Spleen (tissue), 11 donors: ENCODE data around the gene POMP. TPM values are rescaled to one million over a fixed set of nuclear protein-coding genes. Genes with fewer than 3 reads are reported as not detected.
A peak's percentile ranks its signal among the peaks of the same experiment; 100 is the strongest.

Experiments
- DNase-seq: peaks from one replicate; pipeline ENCODE4 v3.0.0-alpha.2; 2020
- H3K27ac ChIP-seq, 8 donors: fragments of 200-600 bp; sonication (generic) in 7 of 8; 1 replicate in 4 of 8; 2 replicates in 4 of 8; pipeline versions ENCODE4 v1.5.0 to v1.8.0; 2016 to 2021; ENCODE audit warnings: inconsistent platforms in 4 of 8, mild to moderate bottlenecking in 4 of 8, moderate library complexity in 1 of 8
- H3K27me3 ChIP-seq, 7 donors: fragments of 200-600 bp; sonication (generic) in 6 of 7; replicated peaks in 1 of 7; 1 replicate in 4 of 7; 2 replicates in 3 of 7; pipeline versions ENCODE4 v1.5.0 to v1.8.0; 2016 to 2021; ENCODE audit warnings: inconsistent platforms in 3 of 7, mild to moderate bottlenecking in 1 of 7
- H3K36me3 ChIP-seq, 6 donors: fragments of 200-600 bp; sonication (generic) in 5 of 6; 1 replicate in 4 of 6; 2 replicates in 2 of 6; pipeline versions ENCODE4 v1.5.0 to v1.8.0; 2016 to 2021; ENCODE audit warnings: inconsistent platforms in 2 of 6
- H3K4me1 ChIP-seq, 6 donors: fragments of 200-600 bp; sonication (generic) in 5 of 6; 1 replicate in 3 of 6; 2 replicates in 3 of 6; pipeline versions ENCODE4 v1.5.0 to v1.8.0; 2016 to 2021; ENCODE audit warnings: inconsistent platforms in 3 of 6
- H3K4me3 ChIP-seq, 8 donors: fragments of 200-600 bp; sonication (generic) in 7 of 8; 1 replicate in 4 of 8; 2 replicates in 4 of 8; pipeline versions ENCODE4 v1.5.0 to v1.8.0; 2016 to 2021; ENCODE audit warnings: inconsistent platforms in 4 of 8, mild to moderate bottlenecking in 4 of 8, moderate library complexity in 2 of 8
- H3K9me3 ChIP-seq, 8 donors: fragments of 200-600 bp; sonication (generic) in 7 of 8; 1 replicate in 4 of 8; 2 replicates in 4 of 8; pipeline versions ENCODE4 v1.5.0 to v1.8.0; 2016 to 2021; ENCODE audit warnings: inconsistent platforms in 4 of 8
- CTCF ChIP-seq, 11 experiments: fragments of 200-600 bp in 7 of 11; fragments of 450-650 bp in 4 of 11; sonication (generic) in 4 of 11; IDR thresholded peaks in 8 of 11; conservative IDR thresholded peaks in 3 of 11; 1 replicate in 7 of 11; 2 replicates in 4 of 11; pipeline versions ENCODE4 v1.4.0 to v1.8.0; 2016 to 2021; ENCODE audit warnings: antibody characterized with exemption in 11 of 11, inconsistent platforms in 4 of 11, mild to moderate bottlenecking in 1 of 11
- POLR2A ChIP-seq, 3 donors: fragments of 450-650 bp; IDR thresholded peaks; one replicate each; pipeline ENCODE4 v1.5.1; 2017; ENCODE audit warnings: antibody characterized with exemption in 3 of 3, mild to moderate bottlenecking in 1 of 3
- POLR2AphosphoS5 ChIP-seq, 3 donors: sonication (generic); formaldehyde crosslinking; IDR thresholded peaks; one replicate each; pipeline ENCODE4 v1.5.1; 2017; ENCODE audit warnings: antibody characterized with exemption in 3 of 3
- WGBS, 5 donors: extraction: QIAGEN DNeasy Blood & Tissue Kit in 3 of 5; methylation state at CpG; one replicate each; pipeline versions ENCODE4 v1.1.5 to v1.1.7; 2013 to 2018; 5-methylcytosine and 5-hydroxymethylcytosine counted together
- intact Hi-C: fragments of 100-400 bp; cut with DNase I; formaldehyde crosslinking; loops from one replicate; pipeline ENCODE4 v1.15.0; 2023; ENCODE audit warnings: low total_unique reads
- polyA plus RNA-seq, 3 donors: library from polyadenylated mRNA; stranded (reverse); fragments of 200-250 nt; gene quantifications; one replicate each; pipeline ENCODE4 v1.2.1, GENCODE V29; 2013
- total RNA-seq, 7 donors: library from RNA; depleted of rRNA in 3 of 7; stranded (reverse); fragments of >200 nt in 3 of 7; fragmentation: NEBNext Ultra II Directional in 4 of 7; extraction: Animal tissue kit (Norgen Biotek cat#: 25700) in 4 of 7; gene quantifications; one replicate each; pipeline versions ENCODE4 v1.1.0 to v1.2.1, GENCODE V29; 2016 to 2021
- donor health status: healthy with polysubstance abuse.
- donor health status: DM: no; HTN: no; CAD: no; lungs with moderate emphysema.
- donor health status: DM: no; HTN: no; CAD: no.
- donor health status: Bipolar disorder and iron deficiency.
- donor health status: healthy.
- donor health status: DM: no; HTN: no; CAD: no.
- donor health status: DM: yes; HTN: yes; CAD: no.

The POMP gene
- total and polyA plus RNA-seq, 10 donors = 28.8 to 97.5 (median 53.2) TPM

GRCh38 chr13:28704282-28704681 lies 45.4 kb downstream of the POMP start:
- no peaks in the 10 kb centered on the region for H3K27me3 ChIP-seq
- H3K4me1 ChIP-seq = peaks cover 0 to 18% (median 0%) of the 10 kb centered on the region in 6 donors
- no peaks in the 10 kb centered on the region for H3K9me3 ChIP-seq
- no peak for DNase-seq
- peaks cover 5 to 89% (median 33%) of the 10 kb centered on the region in 6 donors for H3K36me3 ChIP-seq
- peak overlapping the region in 4 of 8 donors; percentile 21 to 53 (median 26) for H3K27ac ChIP-seq
- intact Hi-C loops = no loop called here
- H3K4me3 ChIP-seq = no peak overlapping the region
- TF ChIP-seq POLR2A (IDR thresholded peaks at IDR 0.05) (no peak), POLR2AphosphoS5 (IDR thresholded peaks at IDR 0.05) (no peak), CTCF (IDR thresholded peaks at IDR 0.05 in 8 of 11, conservative IDR thresholded peaks at IDR 0.05 in 3 of 11) (no peak)

- H3K9me3 ChIP-seq = no peaks in the 10 kb centered on the region
- no peak overlapping the region for H3K4me3 ChIP-seq
- H3K4me1 ChIP-seq = peaks cover 0 to 18% (median 0%) of the 10 kb centered on the region in 6 donors
- DNase-seq = no peak
- TF ChIP-seq CTCF (IDR thresholded peaks at IDR 0.05 in 8 of 11, conservative IDR thresholded peaks at IDR 0.05 in 3 of 11) (no peak), POLR2AphosphoS5 (IDR thresholded peaks at IDR 0.05) (no peak), POLR2A (IDR thresholded peaks at IDR 0.05) (no peak)
- peak overlapping the region in 4 of 8 donors; percentile 21 to 53 (median 26) for H3K27ac ChIP-seq
- intact Hi-C loops = no loop called here
- H3K27me3 ChIP-seq = no peaks in the 10 kb centered on the region
- H3K36me3 ChIP-seq = peaks cover 5 to 89% (median 30%) of the 10 kb centered on the region in 6 donors
Measured at GRCh38 chr13:28704919-28705318, 46.0 kb downstream of the POMP start.

GRCh38 chr13:28705461-28706083 lies 46.6 kb downstream of the POMP start:
- Histone ChIP-seq H3K36me3 (peaks cover 5 to 89% (median 30%) of the 10 kb centered on the region in 6 donors), H3K27ac (peak overlapping the region in 4 of 8 donors; percentile 11 to 30 (median 28)), H3K27me3 (no peaks in the 10 kb centered on the region), H3K4me1 (peaks cover 0 to 18% (median 0%) of the 10 kb centered on the region in 6 donors), H3K4me3 (no peak overlapping the region), H3K9me3 (no peaks in the 10 kb centered on the region)
- no peak for TF ChIP-seq POLR2A (IDR thresholded peaks at IDR 0.05)
- no peak for TF ChIP-seq CTCF (IDR thresholded peaks at IDR 0.05 in 8 of 11, conservative IDR thresholded peaks at IDR 0.05 in 3 of 11)
- no peak for TF ChIP-seq POLR2AphosphoS5 (IDR thresholded peaks at IDR 0.05)
- DNase-seq = no peak
- WGBS, 5 donors = 81 to 93% (median 87%) methylated on average over 5 of the region's 5 CpGs
- intact Hi-C loops = no loop called here

- no peak for DNase-seq
Measured at GRCh38 chr13:28707629-28708427, 48.9 kb downstream of the POMP start.

More at GRCh38 chr13:28707629-28708427, 48.9 kb downstream of the POMP start:
- intact Hi-C loops = no loop called here
- H3K27ac ChIP-seq = peak overlapping the region in 4 of 8 donors; percentile 39 to 67 (median 54)
- H3K4me1 ChIP-seq = peaks cover 0 to 18% (median 0%) of the 10 kb centered on the region in 6 donors
- H3K9me3 ChIP-seq = no peaks in the 10 kb centered on the region
- 60 to 68% (median 66%) methylated on average over 5 of the region's 5 CpGs for WGBS, 5 donors
- H3K36me3 ChIP-seq = peaks cover 0 to 86% (median 18%) of the 10 kb centered on the region in 6 donors
- no peak overlapping the region for H3K4me3 ChIP-seq
- TF ChIP-seq POLR2AphosphoS5 (IDR thresholded peaks at IDR 0.05) (peak in 1 of 3 donors; percentile 36), POLR2A (IDR thresholded peaks at IDR 0.05) (no peak)
- no peaks in the 10 kb centered on the region for H3K27me3 ChIP-seq
